Endothelial cell of umbilical vein (primary cell): ENCODE data around the gene XYLB.

Experiments used
- CTCF ChIP-seq, 2 donors: IDR thresholded peaks; 1 replicate in 1 of 2; 2 replicates in 1 of 2; pipeline ENCODE4 v1.5.1; 2011; ENCODE audit warnings: low read length in 2 of 2, mild to moderate bottlenecking in 2 of 2, moderate library complexity in 2 of 2, control low read depth in 1 of 2, inconsistent platforms in 1 of 2, low read depth in 1 of 2; ENCODE audit not compliant: insufficient read depth in 1 of 2; ENCODE audit errors: extremely low read depth in 1 of 2
- EZH2 ChIP-seq: IDR thresholded peaks from 2 replicates; pipeline ENCODE4 v1.6.1; 2012; ENCODE audit warnings: borderline replicate concordance, low read depth, mild to moderate bottlenecking, moderate library complexity, low read length, inconsistent platforms; ENCODE audit not compliant: severe bottlenecking
- FOS ChIP-seq: IDR thresholded peaks from 2 replicates; pipeline ENCODE4 v1.6.1; 2011; ENCODE audit warnings: mild to moderate bottlenecking, low read length, moderate library complexity, borderline replicate concordance; ENCODE audit not compliant: insufficient read depth
- GATA2 ChIP-seq: IDR thresholded peaks from 2 replicates; pipeline ENCODE4 v1.7.0; 2011; ENCODE audit warnings: low read depth, mild to moderate bottlenecking, moderate library complexity, mixed read lengths, low read length; ENCODE audit not compliant: insufficient read length, insufficient read depth
- JUN ChIP-seq: IDR thresholded peaks from 2 replicates; pipeline ENCODE4 v1.6.1; 2011; ENCODE audit warnings: borderline replicate concordance, low read depth; ENCODE audit not compliant: insufficient read length, insufficient read depth
- MYC ChIP-seq: IDR thresholded peaks from one replicate; pipeline ENCODE4 v1.6.1; 2011; ENCODE audit warnings: mild to moderate bottlenecking, low read depth, low read length
- POLR2A ChIP-seq: IDR thresholded peaks from 2 replicates; pipeline ENCODE4 v1.6.1; 2012; ENCODE audit warnings: low read depth, mild to moderate bottlenecking, control low read depth, low read length
- POLR2AphosphoS5 ChIP-seq: IDR thresholded peaks from 2 replicates; pipeline ENCODE4 v1.6.1; 2012; ENCODE audit warnings: low read depth, mild to moderate bottlenecking, control low read depth, low read length, moderate library complexity; ENCODE audit not compliant: insufficient read depth
- TF ChIP-seq, protein P1 (sequence below): IDR thresholded peaks from 2 replicates; pipeline ENCODE4 v1.6.1; 2011; ENCODE audit not compliant: insufficient read depth, insufficient read length

GRCh38 chr3:38297947-38298711 lies 48.5 kb upstream of the XYLB start:
- TF ChIP-seq POLR2A, result no peak
- TF ChIP-seq CTCF (IDR thresholded peaks at IDR 0.05; ENCODE audit: extremely low read depth in 1 of 2, insufficient read depth in 1 of 2, low read depth in 1 of 2, low read length in 2 of 2), result peak; percentile 26 to 36
- TF ChIP-seq EZH2, result no peak
- TF ChIP-seq JUN, result no peak
- TF ChIP-seq, protein P1, sequence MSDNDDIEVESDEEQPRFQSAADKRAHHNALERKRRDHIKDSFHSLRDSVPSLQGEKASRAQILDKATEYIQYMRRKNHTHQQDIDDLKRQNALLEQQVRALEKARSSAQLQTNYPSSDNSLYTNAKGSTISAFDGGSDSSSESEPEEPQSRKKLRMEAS, result no peak
- TF ChIP-seq MYC, result no peak
- no peak for TF ChIP-seq POLR2AphosphoS5
- peak; percentile 17 for TF ChIP-seq GATA2
- TF ChIP-seq FOS, result no peak
